Stomach (tissue), 4 donors: Measurements from ENCODE around the gene RGS9BP.

ENCODE experiments used
- POLR2A ChIP-seq, 4 donors: fragments of 450-650 bp; IDR thresholded peaks; one replicate each; pipeline ENCODE4 v1.6.1; 2016; ENCODE audit warnings: antibody characterized with exemption in 4 of 4, control low read depth in 2 of 4, mild to moderate bottlenecking in 1 of 4, moderate library complexity in 1 of 4
- TF ChIP-seq, protein P1 (sequence below), 7 experiments: fragments of 450-650 bp in 4 of 7; fragments of 200-600 bp in 3 of 7; sonication (generic) in 3 of 7; IDR thresholded peaks; one replicate each; pipeline ENCODE4 v1.5.1; 2016 to 2019; ENCODE audit warnings: antibody characterized with exemption in 7 of 7, control low read depth in 2 of 7, mild to moderate bottlenecking in 1 of 7

- no peak for TF ChIP-seq POLR2A (IDR thresholded peaks at IDR 0.05)
- TF ChIP-seq, protein P1, sequence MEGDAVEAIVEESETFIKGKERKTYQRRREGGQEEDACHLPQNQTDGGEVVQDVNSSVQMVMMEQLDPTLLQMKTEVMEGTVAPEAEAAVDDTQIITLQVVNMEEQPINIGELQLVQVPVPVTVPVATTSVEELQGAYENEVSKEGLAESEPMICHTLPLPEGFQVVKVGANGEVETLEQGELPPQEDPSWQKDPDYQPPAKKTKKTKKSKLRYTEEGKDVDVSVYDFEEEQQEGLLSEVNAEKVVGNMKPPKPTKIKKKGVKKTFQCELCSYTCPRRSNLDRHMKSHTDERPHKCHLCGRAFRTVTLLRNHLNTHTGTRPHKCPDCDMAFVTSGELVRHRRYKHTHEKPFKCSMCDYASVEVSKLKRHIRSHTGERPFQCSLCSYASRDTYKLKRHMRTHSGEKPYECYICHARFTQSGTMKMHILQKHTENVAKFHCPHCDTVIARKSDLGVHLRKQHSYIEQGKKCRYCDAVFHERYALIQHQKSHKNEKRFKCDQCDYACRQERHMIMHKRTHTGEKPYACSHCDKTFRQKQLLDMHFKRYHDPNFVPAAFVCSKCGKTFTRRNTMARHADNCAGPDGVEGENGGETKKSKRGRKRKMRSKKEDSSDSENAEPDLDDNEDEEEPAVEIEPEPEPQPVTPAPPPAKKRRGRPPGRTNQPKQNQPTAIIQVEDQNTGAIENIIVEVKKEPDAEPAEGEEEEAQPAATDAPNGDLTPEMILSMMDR (IDR thresholded peaks at IDR 0.05), result no peak
Measured at GRCh38 chr19:32658527-32658926, 17.1 kb upstream of the RGS9BP start.
